GM12892 (cell line): ENCODE results near the gene PRR23E.

ENCODE experiments used
- DNase-seq: peaks from one replicate; pipeline ENCODE4 v3.0.0; 2011; ENCODE audit not compliant: insufficient read length
- FAIRE-seq: peaks from 2 replicates; lab custom pipeline; 2011; peaks lifted over from hg19 to GRCh38; lab: Jason Lieb, UNC
- POLR2A ChIP-seq: IDR thresholded peaks from 2 replicates; pipeline ENCODE4 v1.6.1; 2011; ENCODE audit warnings: low read depth, low read length, control low read depth
- POLR2AphosphoS5 ChIP-seq: IDR thresholded peaks from 2 replicates; pipeline ENCODE4 v1.6.1; 2011; ENCODE audit warnings: low read depth, low read length, control low read depth
- TAF1 ChIP-seq: IDR thresholded peaks from 2 replicates; pipeline ENCODE4 v1.6.1; 2011; ENCODE audit warnings: low read depth, mild to moderate bottlenecking, control low read depth, low read length, borderline replicate concordance

Gene PRR23E

DNA sequence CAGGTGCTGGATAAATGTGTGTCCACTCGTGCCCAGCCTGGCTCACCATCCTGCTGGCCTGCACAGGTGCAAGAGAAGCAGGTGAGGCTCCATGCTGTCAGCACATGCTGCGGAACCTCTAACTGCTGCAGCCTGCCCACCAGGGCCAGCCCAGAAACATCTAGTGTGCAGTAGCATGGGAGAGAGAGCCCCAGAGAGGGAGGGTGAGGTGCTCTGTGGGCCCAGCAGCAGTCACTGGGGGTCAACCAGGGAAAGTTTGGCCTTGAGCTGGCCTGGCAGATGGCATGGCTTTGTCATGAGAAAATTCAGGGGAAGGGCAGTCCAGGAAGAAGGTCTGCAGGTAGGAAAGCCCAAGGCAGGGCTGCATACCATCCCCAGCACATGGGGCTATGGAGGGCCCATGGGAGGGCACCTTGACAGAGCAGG, 18.2 kb upstream of the PRR23E start:
- no peak for FAIRE-seq

GRCh38 chr3:127175272-127175671, 17.7 kb upstream of the PRR23E start:
- TF ChIP-seq POLR2A = no peak
- TF ChIP-seq TAF1 = no peak
- TF ChIP-seq POLR2AphosphoS5 = no peak
- FAIRE-seq (no peak), DNase-seq (no peak)

More for the DNA sequence above, 18.2 kb upstream of the PRR23E start:
- DNase-seq = no peak
- TF ChIP-seq TAF1 (no peak), POLR2A (no peak), POLR2AphosphoS5 (no peak)

GRCh38 chr3:127177226-127177625, 15.7 kb upstream of the PRR23E start:
- FAIRE-seq (no peak), DNase-seq (no peak)
- TF ChIP-seq POLR2A (no peak), POLR2AphosphoS5 (no peak), TAF1 (no peak)

GRCh38 chr3:127180859-127181258, 12.1 kb upstream of the PRR23E start:
- TF ChIP-seq POLR2AphosphoS5 (no peak), TAF1 (no peak), POLR2A (no peak)
- DNase-seq (no peak), FAIRE-seq (no peak)

DNA sequence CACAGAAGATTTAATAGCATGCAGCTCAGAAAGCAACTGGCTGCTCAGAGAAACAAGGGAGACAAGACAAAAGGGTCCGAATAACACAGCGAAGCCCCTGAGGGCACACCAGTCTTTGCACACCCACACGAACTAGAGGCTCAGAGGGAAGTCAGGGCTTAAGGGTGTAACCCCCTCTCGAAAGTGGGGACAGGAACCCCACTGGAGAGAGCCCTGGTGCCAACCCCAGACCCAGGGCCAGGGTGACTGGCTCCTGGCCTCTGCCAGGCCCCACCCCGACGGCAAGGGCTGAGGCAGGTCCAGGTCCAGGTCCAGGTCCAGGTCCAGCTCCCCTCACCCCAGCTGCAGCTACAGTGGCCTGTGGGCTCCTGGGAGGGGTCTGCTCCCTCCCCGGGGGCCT, 10.5 kb upstream of the PRR23E start:
- FAIRE-seq (no peak), DNase-seq (no peak)
- TF ChIP-seq TAF1 (no peak), POLR2AphosphoS5 (no peak), POLR2A (no peak)

- FAIRE-seq (no peak), DNase-seq (no peak)
- TF ChIP-seq POLR2A (no peak), POLR2AphosphoS5 (no peak), TAF1 (no peak)
Measured at GRCh38 chr3:127182848-127183714, 9.8 kb upstream of the PRR23E start.

GRCh38 chr3:127183931-127184869, 8.7 kb upstream of the PRR23E start:
- no peak for TF ChIP-seq POLR2AphosphoS5
- TF ChIP-seq POLR2A = no peak
- DNase-seq = no peak
- FAIRE-seq = no peak

- DNase-seq = no peak
- FAIRE-seq = no peak
- TF ChIP-seq POLR2AphosphoS5 = no peak
- TF ChIP-seq POLR2A = no peak
- no peak for TF ChIP-seq TAF1
Measured at GRCh38 chr3:127184870-127185216, 8.1 kb upstream of the PRR23E start.

DNA sequence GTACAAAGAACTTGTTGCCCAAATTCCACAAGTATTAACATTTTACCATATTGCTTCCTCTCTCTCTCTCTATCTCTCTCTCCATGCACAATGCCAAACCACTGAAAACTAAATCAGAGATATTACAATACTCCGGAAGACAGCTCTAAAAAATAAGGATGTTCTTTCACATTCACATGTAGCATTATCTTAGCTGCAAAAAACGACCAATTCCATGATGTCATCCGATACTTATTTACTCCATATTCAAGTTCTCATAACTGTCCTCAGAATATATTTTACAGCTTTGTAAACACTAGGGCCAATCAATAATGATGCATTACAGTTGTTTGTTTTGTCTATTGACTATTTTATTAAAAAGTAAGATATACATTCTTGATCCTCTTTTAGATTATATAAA, 7.7 kb upstream of the PRR23E start:
- FAIRE-seq (no peak), DNase-seq (no peak)
- no peak for TF ChIP-seq POLR2A
- no peak for TF ChIP-seq TAF1
- no peak for TF ChIP-seq POLR2AphosphoS5

DNA sequence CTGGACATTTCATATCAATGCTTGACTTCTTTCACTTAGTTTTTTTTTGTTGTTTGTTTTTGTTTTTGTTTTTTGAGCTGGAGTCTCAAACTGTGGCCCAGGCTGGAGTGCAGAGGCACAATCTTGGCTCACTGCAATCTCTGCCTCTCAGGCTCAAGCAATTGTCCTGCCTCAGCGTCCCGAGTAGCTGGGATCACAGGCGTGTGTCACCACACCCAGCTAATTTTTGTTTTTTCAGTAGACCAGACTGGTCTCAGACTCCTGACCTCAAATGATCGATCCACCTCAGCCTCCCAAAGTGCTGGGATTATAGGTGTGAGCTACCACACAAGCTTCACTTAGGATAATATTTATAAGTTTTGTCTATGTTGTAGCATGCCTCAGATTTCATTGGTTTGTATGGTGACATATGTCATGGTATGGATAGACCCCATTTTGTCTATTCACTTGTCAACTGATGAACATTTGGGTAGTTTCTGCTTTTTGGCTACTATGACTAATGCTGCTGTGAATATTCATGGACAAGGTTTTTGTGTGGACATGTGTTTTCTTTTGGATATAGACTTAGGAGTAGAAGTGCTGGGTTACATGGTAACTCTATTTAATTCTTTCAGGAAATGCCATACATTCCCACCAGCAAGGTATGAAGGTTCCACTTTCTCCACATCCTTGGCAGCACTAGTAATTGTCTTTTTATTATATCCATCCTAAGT, 6.8 kb upstream of the PRR23E start:
- no peak for DNase-seq
- TF ChIP-seq TAF1 (no peak), POLR2A (no peak), POLR2AphosphoS5 (no peak)
- no peak for FAIRE-seq

DNA sequence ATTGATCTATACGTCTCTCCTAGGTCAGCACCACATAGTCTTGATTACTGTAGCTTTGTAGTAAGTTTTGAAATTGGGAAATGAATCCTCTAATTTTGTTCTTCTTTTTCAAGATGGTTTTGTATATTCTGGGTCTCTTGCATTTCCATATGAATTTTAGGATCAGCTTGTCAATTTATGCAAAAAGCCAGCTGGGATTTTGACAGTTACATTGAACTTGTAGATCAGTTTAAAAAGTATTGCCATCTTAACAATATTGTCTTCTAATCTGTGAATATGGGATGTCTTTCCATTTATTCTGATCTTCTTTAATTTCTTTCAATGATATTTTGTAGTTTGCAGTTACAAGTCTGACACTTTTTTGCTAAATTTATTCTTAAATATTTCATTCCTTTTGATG, 5.6 kb upstream of the PRR23E start:
- TF ChIP-seq POLR2AphosphoS5 (no peak), TAF1 (no peak), POLR2A (no peak)
- FAIRE-seq (peak; percentile 14), DNase-seq (no peak)
